ENCODE measurements around the gene CCDC3.
A peak's percentile ranks its signal among the peaks of the same experiment; 100 is the strongest.

The CCDC3 gene

GRCh38 chr10:12854988-12855387 is 146.5 kb downstream of the CCDC3 start:
- TF ChIP-seq ARNT (IDR thresholded peaks at IDR 0.05) (no peak), TARDBP (IDR thresholded peaks at IDR 0.05) (no peak), PKNOX1 (IDR thresholded peaks at IDR 0.05) (no peak), L3MBTL2 (conservative IDR thresholded peaks at IDR 0.05) (no peak), FOXM1 (IDR thresholded peaks at IDR 0.05; ENCODE audit: borderline replicate concordance) (no peak), SP1 (IDR thresholded peaks at IDR 0.05) (no peak), CTBP1 (IDR thresholded peaks at IDR 0.05; ENCODE audit: borderline replicate concordance) (no peak), NFRKB (IDR thresholded peaks at IDR 0.05) (no peak), ZNF384 (IDR thresholded peaks at IDR 0.05) (no peak), ELF4 (IDR thresholded peaks at IDR 0.05) (no peak), BHLHE40 (IDR thresholded peaks at IDR 0.05; ENCODE audit: borderline replicate concordance) (no peak), HDGF (IDR thresholded peaks at IDR 0.05; ENCODE audit: borderline replicate concordance) (no peak), SUZ12 (IDR thresholded peaks at IDR 0.05) (no peak), LEF1 (IDR thresholded peaks at IDR 0.05; ENCODE audit: borderline replicate concordance) (no peak), FOXK2 (IDR thresholded peaks at IDR 0.05) (no peak), FOXA1 (IDR thresholded peaks at IDR 0.05) (no peak)
- ChIA-PET POLR2A (no interaction called here), CTCF (no interaction called here)
- no peak for DNase-seq (ENCODE audit: extremely low spot score)

- ChIA-PET CTCF (no interaction called here), POLR2A (no interaction called here)
- no peak for TF ChIP-seq FOXA1 (IDR thresholded peaks at IDR 0.05)
- TF ChIP-seq PKNOX1 (IDR thresholded peaks at IDR 0.05): no peak
- no peak for TF ChIP-seq FOXM1 (IDR thresholded peaks at IDR 0.05; ENCODE audit: borderline replicate concordance)
- TF ChIP-seq NFRKB (IDR thresholded peaks at IDR 0.05): no peak
- TF ChIP-seq SP1 (IDR thresholded peaks at IDR 0.05): no peak
- TF ChIP-seq L3MBTL2 (conservative IDR thresholded peaks at IDR 0.05): no peak
- no peak for TF ChIP-seq TARDBP (IDR thresholded peaks at IDR 0.05)
- TF ChIP-seq HDGF (IDR thresholded peaks at IDR 0.05; ENCODE audit: borderline replicate concordance): no peak
- no peak for TF ChIP-seq BHLHE40 (IDR thresholded peaks at IDR 0.05; ENCODE audit: borderline replicate concordance)
- TF ChIP-seq ZNF384 (IDR thresholded peaks at IDR 0.05): no peak
- no peak for TF ChIP-seq CTBP1 (IDR thresholded peaks at IDR 0.05; ENCODE audit: borderline replicate concordance)
- TF ChIP-seq ELF4 (IDR thresholded peaks at IDR 0.05): no peak
- no peak for DNase-seq (ENCODE audit: extremely low spot score)
These were observed 148.8 kb downstream of the CCDC3 start for GRCh38 chr10:12852687-12853086.

- ChIA-PET POLR2A (no interaction called here), CTCF (no interaction called here)
- DNase-seq (ENCODE audit: extremely low spot score): no peak
- TF ChIP-seq PKNOX1 (IDR thresholded peaks at IDR 0.05) (no peak), LEF1 (IDR thresholded peaks at IDR 0.05; ENCODE audit: borderline replicate concordance) (no peak), SP1 (IDR thresholded peaks at IDR 0.05) (no peak), HDGF (IDR thresholded peaks at IDR 0.05; ENCODE audit: borderline replicate concordance) (no peak), NFRKB (IDR thresholded peaks at IDR 0.05) (no peak), TARDBP (IDR thresholded peaks at IDR 0.05) (no peak), ARNT (IDR thresholded peaks at IDR 0.05) (no peak)
These were observed 152.0 kb downstream of the CCDC3 start for GRCh38 chr10:12849319-12850181.

GRCh38 chr10:12848439-12849173 is 152.9 kb downstream of the CCDC3 start:
- TF ChIP-seq CTBP1 (IDR thresholded peaks at IDR 0.05; ENCODE audit: borderline replicate concordance): no peak
- no peak for TF ChIP-seq TARDBP (IDR thresholded peaks at IDR 0.05)
- TF ChIP-seq FOXA1 (IDR thresholded peaks at IDR 0.05): no peak
- TF ChIP-seq ZNF384 (IDR thresholded peaks at IDR 0.05): no peak
- no peak for TF ChIP-seq SUZ12 (IDR thresholded peaks at IDR 0.05)
- TF ChIP-seq HDGF (IDR thresholded peaks at IDR 0.05; ENCODE audit: borderline replicate concordance): no peak
- no peak for TF ChIP-seq BHLHE40 (IDR thresholded peaks at IDR 0.05; ENCODE audit: borderline replicate concordance)
- no peak for TF ChIP-seq NFRKB (IDR thresholded peaks at IDR 0.05)
- TF ChIP-seq ARNT (IDR thresholded peaks at IDR 0.05): no peak
- TF ChIP-seq FOXK2 (IDR thresholded peaks at IDR 0.05): no peak
- no peak for TF ChIP-seq ELF4 (IDR thresholded peaks at IDR 0.05)
- ChIA-PET POLR2A (no interaction called here), CTCF (no interaction called here)
- DNase-seq (ENCODE audit: extremely low spot score): no peak

GRCh38 chr10:12847361-12847975 is 154.0 kb downstream of the CCDC3 start:
- CTCF ChIA-PET: interaction anchor here (0.6 kb wide), 1 partner anchor 853 kb away, joined by 3 read pairs; no protein-coding TSS in a partner anchor
- peak; percentile 62 for DNase-seq (ENCODE audit: extremely low spot score)
- POLR2A ChIA-PET: no interaction called here

More at GRCh38 chr10:12847361-12847975, 154.0 kb downstream of the CCDC3 start:
- TF ChIP-seq PKNOX1 (IDR thresholded peaks at IDR 0.05): no peak
- no peak for TF ChIP-seq ARNT (IDR thresholded peaks at IDR 0.05)
- no peak for TF ChIP-seq LEF1 (IDR thresholded peaks at IDR 0.05; ENCODE audit: borderline replicate concordance)
- no peak for TF ChIP-seq FOXA1 (IDR thresholded peaks at IDR 0.05)
- TF ChIP-seq ELF4 (IDR thresholded peaks at IDR 0.05): no peak

Data from HEK293T (cell line).